HG03159 (cell line): Measurements from ENCODE around the gene CDNF.

Source experiments
- ATAC-seq: cut with Tn5 transposase; IDR thresholded peaks from one replicate; pipeline ENCODE4 v1.9.1; 2021; ENCODE audit warnings: mild to moderate bottlenecking, moderate library complexity; ENCODE audit not compliant: unreplicated experiment

CDNF gene

GRCh38 chr10:14801723-14802122, 36.1 kb downstream of the CDNF start:
- no peak for ATAC-seq

- no peak for ATAC-seq
These were observed 37.4 kb downstream of the CDNF start for GRCh38 chr10:14800397-14800796.

- no peak for ATAC-seq
These were observed 39.2 kb downstream of the CDNF start for GRCh38 chr10:14798636-14799035.

GRCh38 chr10:14787938-14788337, 49.9 kb downstream of the CDNF start:
- ATAC-seq, result no peak

- no peak for ATAC-seq
These were observed 53.3 kb downstream of the CDNF start for GRCh38 chr10:14784459-14785055.

- ATAC-seq, result no peak
These were observed 55.0 kb downstream of the CDNF start for GRCh38 chr10:14782691-14783363.

- no peak for ATAC-seq
These were observed 56.1 kb downstream of the CDNF start for GRCh38 chr10:14781763-14782162.

GRCh38 chr10:14779001-14779651, 58.7 kb downstream of the CDNF start:
- ATAC-seq, result no peak

GRCh38 chr10:14776546-14776945, 61.3 kb downstream of the CDNF start:
- ATAC-seq, result no peak

- no peak for ATAC-seq
These were observed 62.2 kb downstream of the CDNF start for GRCh38 chr10:14775656-14776055.

- no peak for ATAC-seq
These were observed 63.0 kb downstream of the CDNF start, which contains the start of gene FAM107B for GRCh38 chr10:14774797-14775196. Gene FAM107B (minus strand): TSS chr10:14774897. CDS start chr10:14774663, 234 bp downstream.

- ATAC-seq, result no peak
These were observed 63.6 kb downstream of the CDNF start for GRCh38 chr10:14774214-14774580.

GRCh38 chr10:14773551-14774213, 64.2 kb downstream of the CDNF start:
- no peak for ATAC-seq

GRCh38 chr10:14772399-14772798, 65.4 kb downstream of the CDNF start:
- no peak for ATAC-seq

GRCh38 chr10:14770927-14771326, 66.9 kb downstream of the CDNF start:
- ATAC-seq, result no peak
